ENCODE data around the gene GRID1.

Gene GRID1

GRCh38 chr10:86410542-86411124, 44.0 kb upstream of the GRID1 start:
- TF ChIP-seq, protein P1, sequence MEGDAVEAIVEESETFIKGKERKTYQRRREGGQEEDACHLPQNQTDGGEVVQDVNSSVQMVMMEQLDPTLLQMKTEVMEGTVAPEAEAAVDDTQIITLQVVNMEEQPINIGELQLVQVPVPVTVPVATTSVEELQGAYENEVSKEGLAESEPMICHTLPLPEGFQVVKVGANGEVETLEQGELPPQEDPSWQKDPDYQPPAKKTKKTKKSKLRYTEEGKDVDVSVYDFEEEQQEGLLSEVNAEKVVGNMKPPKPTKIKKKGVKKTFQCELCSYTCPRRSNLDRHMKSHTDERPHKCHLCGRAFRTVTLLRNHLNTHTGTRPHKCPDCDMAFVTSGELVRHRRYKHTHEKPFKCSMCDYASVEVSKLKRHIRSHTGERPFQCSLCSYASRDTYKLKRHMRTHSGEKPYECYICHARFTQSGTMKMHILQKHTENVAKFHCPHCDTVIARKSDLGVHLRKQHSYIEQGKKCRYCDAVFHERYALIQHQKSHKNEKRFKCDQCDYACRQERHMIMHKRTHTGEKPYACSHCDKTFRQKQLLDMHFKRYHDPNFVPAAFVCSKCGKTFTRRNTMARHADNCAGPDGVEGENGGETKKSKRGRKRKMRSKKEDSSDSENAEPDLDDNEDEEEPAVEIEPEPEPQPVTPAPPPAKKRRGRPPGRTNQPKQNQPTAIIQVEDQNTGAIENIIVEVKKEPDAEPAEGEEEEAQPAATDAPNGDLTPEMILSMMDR (IDR thresholded peaks at IDR 0.05; ENCODE audit: low read length), result no peak
- TF ChIP-seq EZH2 (IDR thresholded peaks at IDR 0.05; ENCODE audit: borderline replicate concordance, low read length), result no peak
- H3K4me2 ChIP-seq (ENCODE audit: low read length), result peak overlapping the region; percentile 43; the same call in 1 of the 2 replicates
- peak overlapping the region; percentile 99 for H3K27ac ChIP-seq (ENCODE audit: low read depth, low read length, poor library complexity, severe bottlenecking)
- no peaks in the 10 kb centered on the region for H3K27me3 ChIP-seq (ENCODE audit: insufficient read depth, low read length)
- H2AFZ ChIP-seq (ENCODE audit: low read length), result no peak overlapping the region
- no peaks in the 10 kb centered on the region for H3K9me2 ChIP-seq (ENCODE audit: low read depth, low read length)
- peaks cover 11% of the 10 kb centered on the region; the same call in 1 of the 2 replicates for H3F3A ChIP-seq (ENCODE audit: insufficient read depth, low read length)
- no peak overlapping the region for H3K4me3 ChIP-seq (ENCODE audit: low read depth, low read length, poor library complexity, severe bottlenecking)
- H3K36me3 ChIP-seq (ENCODE audit: insufficient read depth, low read length), result 0 out of 2 replicates have a peak, but pooled peaks cover 5% of the 10 kb centered on the region
- H4K20me1 ChIP-seq (ENCODE audit: insufficient read depth, low read length), result no peaks in the 10 kb centered on the region
- peaks cover 48% of the 10 kb centered on the region for H3K4me1 ChIP-seq (ENCODE audit: insufficient read depth, low read length, severe bottlenecking)
- peaks cover 4% of the 10 kb centered on the region for H3K9me3 ChIP-seq (ENCODE audit: low read length)
- no peak overlapping the region; the same call in 1 of the 2 replicates for H3K9ac ChIP-seq (ENCODE audit: low read length)
- H3K79me2 ChIP-seq (ENCODE audit: insufficient read depth, low read length), result no peaks in the 10 kb centered on the region

DNA sequence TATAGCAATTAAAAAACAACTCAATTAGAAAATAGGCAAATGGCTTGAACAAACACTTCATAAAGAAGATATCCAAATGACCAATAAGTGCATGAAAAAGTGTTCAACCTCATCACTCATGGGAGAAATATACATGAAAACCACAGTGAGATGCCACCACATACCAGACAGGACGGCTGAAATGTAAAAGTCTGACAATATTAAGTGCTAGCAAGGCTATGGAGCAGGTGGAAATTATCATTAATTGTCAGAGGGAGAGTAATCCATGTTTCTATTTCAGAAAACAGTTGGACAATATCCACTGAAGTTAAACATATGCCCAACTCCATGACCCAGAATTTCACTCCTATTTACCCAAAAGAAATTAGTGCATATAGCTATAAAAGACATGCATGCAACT, 42.6 kb upstream of the GRID1 start:
- H3K27ac ChIP-seq (ENCODE audit: low read depth, low read length, poor library complexity, severe bottlenecking), result no peak overlapping the region
- no peaks in the 10 kb centered on the region for H3K27me3 ChIP-seq (ENCODE audit: insufficient read depth, low read length)
- H3K9me2 ChIP-seq (ENCODE audit: low read depth, low read length), result no peaks in the 10 kb centered on the region
- no peak overlapping the region for H3K4me2 ChIP-seq (ENCODE audit: low read length)
- H3K79me2 ChIP-seq (ENCODE audit: insufficient read depth, low read length), result no peaks in the 10 kb centered on the region
- H3K9ac ChIP-seq (ENCODE audit: low read length), result no peak overlapping the region
- peaks cover 4% of the 10 kb centered on the region for H3K9me3 ChIP-seq (ENCODE audit: low read length)
- H3K4me3 ChIP-seq (ENCODE audit: low read depth, low read length, poor library complexity, severe bottlenecking), result no peak overlapping the region
- no peaks in the 10 kb centered on the region for H4K20me1 ChIP-seq (ENCODE audit: insufficient read depth, low read length)
- H2AFZ ChIP-seq (ENCODE audit: low read length), result no peak overlapping the region
- H3F3A ChIP-seq (ENCODE audit: insufficient read depth, low read length), result peaks cover 11% of the 10 kb centered on the region; the same call in 1 of the 2 replicates
- 0 out of 2 replicates have a peak, but pooled peaks cover 5% of the 10 kb centered on the region for H3K36me3 ChIP-seq (ENCODE audit: insufficient read depth, low read length)
- H3K4me1 ChIP-seq (ENCODE audit: insufficient read depth, low read length, severe bottlenecking), result peaks cover 35% of the 10 kb centered on the region
- TF ChIP-seq, protein P1 (IDR thresholded peaks at IDR 0.05; ENCODE audit: low read length), result no peak
- TF ChIP-seq EZH2 (IDR thresholded peaks at IDR 0.05; ENCODE audit: borderline replicate concordance, low read length), result no peak

GRCh38 chr10:86403183-86403797, 36.7 kb upstream of the GRID1 start:
- Histone ChIP-seq H3K9me2 (ENCODE audit: low read depth, low read length) (no peaks in the 10 kb centered on the region), H3K79me2 (ENCODE audit: insufficient read depth, low read length) (no peaks in the 10 kb centered on the region), H3K27ac (ENCODE audit: low read depth, low read length, poor library complexity, severe bottlenecking) (no peak overlapping the region), H4K20me1 (ENCODE audit: insufficient read depth, low read length) (no peaks in the 10 kb centered on the region), H2AFZ (ENCODE audit: low read length) (no peak overlapping the region), H3K4me3 (ENCODE audit: low read depth, low read length, poor library complexity, severe bottlenecking) (no peak overlapping the region), H3F3A (ENCODE audit: insufficient read depth, low read length) (0 out of 2 replicates have a peak, but pooled peaks cover 3% of the 10 kb centered on the region), H3K9me3 (ENCODE audit: low read length) (no peaks in the 10 kb centered on the region), H3K27me3 (ENCODE audit: insufficient read depth, low read length) (no peaks in the 10 kb centered on the region), H3K4me1 (ENCODE audit: insufficient read depth, low read length, severe bottlenecking) (peaks cover 19% of the 10 kb centered on the region), H3K4me2 (ENCODE audit: low read length) (no peak overlapping the region), H3K36me3 (ENCODE audit: insufficient read depth, low read length) (no peaks in the 10 kb centered on the region), H3K9ac (ENCODE audit: low read length) (no peak overlapping the region)
- TF ChIP-seq EZH2 (IDR thresholded peaks at IDR 0.05; ENCODE audit: borderline replicate concordance, low read length), result no peak
- TF ChIP-seq, protein P1 (IDR thresholded peaks at IDR 0.05; ENCODE audit: low read length), result no peak
